Stomach (tissue), 9 donors: ENCODE results near the gene BCL3. TPM values are rescaled to one million over a fixed set of nuclear protein-coding genes. Genes with fewer than 3 reads are reported as not detected.

Experiments used
- DNase-seq, 2 donors: peaks; one replicate each; pipeline versions ENCODE4 v3.0.0 to v3.0.0-alpha.2; 2013 to 2019
- H3K27ac ChIP-seq, 5 donors: fragments of 200-600 bp in 4 of 5; sonication (generic) in 4 of 5; one replicate each; pipeline ENCODE4 v1.5.1; 2013 to 2019; ENCODE audit warnings: mild to moderate bottlenecking in 1 of 5, moderate library complexity in 1 of 5
- H3K27me3 ChIP-seq, 3 donors: fragments of 200-600 bp; sonication (generic); one replicate each; pipeline ENCODE4 v1.5.1; 2017 to 2019; ENCODE audit warnings: mixed run types in 1 of 3
- H3K36me3 ChIP-seq, 4 donors: fragments of 200-600 bp; sonication (generic); 1 replicate in 3 of 4; 2 replicates in 1 of 4; pipeline ENCODE4 v1.5.1; 2016 to 2019
- H3K4me1 ChIP-seq, 4 donors: fragments of 200-600 bp; sonication (generic); one replicate each; pipeline ENCODE4 v1.5.1; 2016 to 2019
- H3K4me3 ChIP-seq, 4 donors: fragments of 200-600 bp; sonication (generic) in 3 of 4; one replicate each; pipeline ENCODE4 v1.5.1; 2016 to 2019; ENCODE audit warnings: mild to moderate bottlenecking in 1 of 4
- H3K9me3 ChIP-seq, 4 donors: fragments of 200-600 bp; sonication (generic); one replicate each; pipeline ENCODE4 v1.5.1; 2016 to 2019
- EP300 ChIP-seq: sonication (generic); formaldehyde crosslinking; IDR thresholded peaks from one replicate; pipeline ENCODE4 v1.6.1; 2017; ENCODE audit warnings: antibody characterized with exemption
- POLR2A ChIP-seq, 4 donors: fragments of 450-650 bp; IDR thresholded peaks; one replicate each; pipeline ENCODE4 v1.6.1; 2016; ENCODE audit warnings: antibody characterized with exemption in 4 of 4, control low read depth in 2 of 4, mild to moderate bottlenecking in 1 of 4, moderate library complexity in 1 of 4
- POLR2AphosphoS5 ChIP-seq, 3 donors: sonication (generic); formaldehyde crosslinking; IDR thresholded peaks; one replicate each; pipeline ENCODE4 v1.6.1; 2016; ENCODE audit warnings: antibody characterized with exemption in 3 of 3
- WGBS, 5 donors: extraction: QIAGEN DNeasy Blood & Tissue Kit in 3 of 5; methylation state at CpG; one replicate each; pipeline versions ENCODE4 v1.1.5 to v1.1.7; 2013 to 2018; 5-methylcytosine and 5-hydroxymethylcytosine counted together
- intact Hi-C: fragments of 100-400 bp; cut with DNase I; formaldehyde crosslinking; loops from one replicate; pipeline ENCODE4 v1.15.1; 2023; ENCODE audit warnings: low total_unique reads
- polyA plus RNA-seq, 3 donors: library from polyadenylated mRNA; stranded (reverse); fragments of 200-250 nt; gene quantifications; one replicate each; pipeline ENCODE4 v1.2.3, GENCODE V29; 2013
- total RNA-seq, 5 donors: library from RNA; depleted of rRNA; stranded (reverse); fragments of >200 nt; gene quantifications; one replicate each; pipeline versions ENCODE4 v1.1.0 to v1.2.3, GENCODE V29; 2014 to 2016
- TF ChIP-seq, protein P1 (sequence below), 7 experiments: fragments of 450-650 bp in 4 of 7; fragments of 200-600 bp in 3 of 7; sonication (generic) in 3 of 7; IDR thresholded peaks; one replicate each; pipeline ENCODE4 v1.5.1; 2016 to 2019; ENCODE audit warnings: antibody characterized with exemption in 7 of 7, control low read depth in 2 of 7, mild to moderate bottlenecking in 1 of 7
- donor health status: healthy with polysubstance abuse.
- donor health status: Bipolar disorder and iron deficiency.
- donor health status: healthy.

The BCL3 gene
- total and polyA plus RNA-seq, 8 donors = 4.4 to 322 (median 79.8) TPM

DNA sequence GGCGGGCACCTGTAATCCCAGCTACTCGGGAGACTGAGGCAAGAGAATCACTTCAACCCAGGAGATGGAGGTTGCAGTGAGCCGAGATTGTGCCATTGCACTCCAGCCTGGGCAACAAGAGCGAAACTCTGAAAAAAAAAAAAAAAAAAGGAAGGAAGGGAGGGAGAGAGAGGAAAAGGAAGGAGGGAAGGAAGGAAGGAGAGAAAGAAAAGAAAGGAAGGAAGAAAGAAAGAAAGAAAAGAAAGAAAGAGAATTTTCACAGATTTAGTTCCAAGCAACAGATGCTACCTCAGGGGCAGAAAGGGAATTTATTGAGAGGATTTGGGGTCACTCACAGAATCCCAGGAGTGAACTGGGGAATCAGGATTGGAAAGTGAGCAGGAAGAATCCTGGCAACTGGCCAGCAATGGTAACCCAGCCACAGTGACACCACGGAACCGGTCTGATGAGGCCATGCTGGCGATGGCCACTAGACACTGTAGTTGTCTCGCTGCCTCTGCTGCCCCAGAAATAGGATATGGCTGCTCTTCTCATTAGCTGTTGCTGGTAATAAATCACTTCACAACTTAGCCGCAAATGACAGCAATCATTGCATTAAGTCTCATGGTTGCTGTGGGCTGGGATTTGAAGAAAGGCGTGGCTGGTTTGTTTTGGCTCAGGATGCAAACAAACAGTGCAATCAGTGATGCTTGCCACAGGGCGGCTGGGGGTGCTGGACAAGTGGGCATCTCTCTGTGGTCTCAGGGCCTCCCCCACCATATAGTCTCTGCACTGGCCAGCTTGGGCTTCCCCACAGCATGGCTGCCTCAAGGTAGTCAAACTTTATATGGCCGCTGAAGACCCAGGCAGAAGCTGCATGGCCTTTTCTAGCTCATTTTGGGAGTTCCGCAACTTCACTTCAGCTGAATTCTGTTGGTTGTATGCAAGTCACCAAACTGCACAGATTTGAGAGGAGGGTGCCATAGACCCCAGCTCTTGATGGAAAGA, 55.2 kb downstream of the BCL3 start:
- 89 to 94% (median 94%) methylated on average over 13 of the region's 13 CpGs for WGBS, 5 donors

DNA sequence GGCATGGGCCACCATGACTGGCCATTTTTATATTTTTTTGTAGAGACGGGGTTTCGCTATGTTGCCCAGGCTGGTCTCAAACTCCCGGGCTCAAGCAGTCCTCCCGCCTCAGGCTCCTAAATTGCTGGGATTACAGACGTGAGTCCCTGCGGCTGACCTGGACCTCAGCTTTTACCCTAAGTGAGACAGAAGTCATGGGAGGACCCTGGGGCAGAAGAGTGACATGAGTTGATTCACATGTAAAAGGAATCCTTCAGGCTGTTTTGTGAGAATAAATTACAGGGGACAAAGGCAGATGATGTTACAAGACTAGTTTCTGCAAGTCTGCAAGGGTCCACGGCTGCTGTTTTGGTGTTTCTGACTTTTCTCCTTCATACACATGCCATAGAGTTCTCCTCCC, 57.8 kb downstream of the BCL3 start:
- 82 to 85% (median 83%) methylated on average over 7 of the region's 7 CpGs for WGBS, 5 donors
- peaks cover 0 to 4% (median 0%) of the 10 kb centered on the region in 4 donors for H3K9me3 ChIP-seq
- no peak overlapping the region for H3K4me3 ChIP-seq
- H3K27me3 ChIP-seq = peaks cover 0 to 10% (median 0%) of the 10 kb centered on the region in 3 donors
- no peak for DNase-seq
- TF ChIP-seq, protein P1, sequence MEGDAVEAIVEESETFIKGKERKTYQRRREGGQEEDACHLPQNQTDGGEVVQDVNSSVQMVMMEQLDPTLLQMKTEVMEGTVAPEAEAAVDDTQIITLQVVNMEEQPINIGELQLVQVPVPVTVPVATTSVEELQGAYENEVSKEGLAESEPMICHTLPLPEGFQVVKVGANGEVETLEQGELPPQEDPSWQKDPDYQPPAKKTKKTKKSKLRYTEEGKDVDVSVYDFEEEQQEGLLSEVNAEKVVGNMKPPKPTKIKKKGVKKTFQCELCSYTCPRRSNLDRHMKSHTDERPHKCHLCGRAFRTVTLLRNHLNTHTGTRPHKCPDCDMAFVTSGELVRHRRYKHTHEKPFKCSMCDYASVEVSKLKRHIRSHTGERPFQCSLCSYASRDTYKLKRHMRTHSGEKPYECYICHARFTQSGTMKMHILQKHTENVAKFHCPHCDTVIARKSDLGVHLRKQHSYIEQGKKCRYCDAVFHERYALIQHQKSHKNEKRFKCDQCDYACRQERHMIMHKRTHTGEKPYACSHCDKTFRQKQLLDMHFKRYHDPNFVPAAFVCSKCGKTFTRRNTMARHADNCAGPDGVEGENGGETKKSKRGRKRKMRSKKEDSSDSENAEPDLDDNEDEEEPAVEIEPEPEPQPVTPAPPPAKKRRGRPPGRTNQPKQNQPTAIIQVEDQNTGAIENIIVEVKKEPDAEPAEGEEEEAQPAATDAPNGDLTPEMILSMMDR (IDR thresholded peaks at IDR 0.05) = no peak
- TF ChIP-seq EP300 (no peak), POLR2AphosphoS5 (IDR thresholded peaks at IDR 0.05) (no peak), POLR2A (IDR thresholded peaks at IDR 0.05) (no peak)
- H3K27ac ChIP-seq = no peak overlapping the region
- peaks cover 0 to 2% (median 0%) of the 10 kb centered on the region in 4 donors for H3K36me3 ChIP-seq
- H3K4me1 ChIP-seq = peaks cover 24 to 44% (median 33%) of the 10 kb centered on the region in 4 donors
- intact Hi-C loops = no loop called here

More for the DNA sequence above, 55.2 kb downstream of the BCL3 start:
- H3K36me3 ChIP-seq = peaks cover 0 to under 1% (median 0%) of the 10 kb centered on the region in 4 donors
- peaks cover 0 to 4% (median 0%) of the 10 kb centered on the region in 4 donors for H3K9me3 ChIP-seq
- H3K27me3 ChIP-seq = peaks cover 0 to 5% (median 0%) of the 10 kb centered on the region in 3 donors
- intact Hi-C loops = loop anchor here (5.0 kb wide), 1 partner anchor 39 kb away; no protein-coding TSS in a partner anchor
- peaks cover 16 to 28% (median 22%) of the 10 kb centered on the region in 4 donors for H3K4me1 ChIP-seq
- no peak overlapping the region for H3K27ac ChIP-seq
- H3K4me3 ChIP-seq = no peak overlapping the region
- DNase-seq = no peak
- TF ChIP-seq EP300 (no peak), POLR2AphosphoS5 (IDR thresholded peaks at IDR 0.05) (no peak), POLR2A (IDR thresholded peaks at IDR 0.05) (no peak)
- TF ChIP-seq, protein P1 (IDR thresholded peaks at IDR 0.05) = no peak

DNA sequence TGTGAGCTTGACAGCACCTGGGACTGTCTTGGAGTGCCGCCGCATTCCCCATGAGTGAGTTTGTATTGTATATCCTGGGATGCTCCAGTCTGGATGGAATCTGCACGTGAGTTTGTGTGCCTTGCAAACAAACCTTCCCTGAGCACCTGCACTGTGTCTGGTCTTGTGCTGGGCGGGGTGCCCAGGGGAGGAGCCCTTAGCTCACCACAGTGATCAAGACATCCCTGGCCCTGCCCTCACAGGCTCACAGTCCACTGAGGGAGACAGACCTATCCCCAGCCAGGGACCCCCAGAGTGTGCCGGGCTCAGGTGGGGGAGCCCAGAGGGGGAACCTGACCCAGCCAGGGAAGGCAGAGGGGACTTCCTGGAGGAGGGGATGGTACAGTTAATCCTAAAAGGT, 58.7 kb downstream of the BCL3 start:
- intact Hi-C loops = no loop called here
- WGBS, 5 donors = 26 to 82% (median 37%) methylated on average over 3 to 5 of the region's 5 CpGs
- Histone ChIP-seq H3K27ac (peak overlapping the region; percentile 50 to 84 (median 81)), H3K4me1 (peaks cover 24 to 44% (median 33%) of the 10 kb centered on the region in 4 donors), H3K9me3 (peaks cover 0 to 4% (median 0%) of the 10 kb centered on the region in 4 donors), H3K27me3 (peaks cover 0 to 10% (median 0%) of the 10 kb centered on the region in 3 donors), H3K36me3 (peaks cover 0 to 5% (median 1%) of the 10 kb centered on the region in 4 donors), H3K4me3 (no peak overlapping the region)
- TF ChIP-seq POLR2A (IDR thresholded peaks at IDR 0.05) (no peak), POLR2AphosphoS5 (IDR thresholded peaks at IDR 0.05) (no peak), EP300 (no peak)
- TF ChIP-seq, protein P1 (IDR thresholded peaks at IDR 0.05) = no peak
- DNase-seq = peak; percentile 58 to 67

DNA sequence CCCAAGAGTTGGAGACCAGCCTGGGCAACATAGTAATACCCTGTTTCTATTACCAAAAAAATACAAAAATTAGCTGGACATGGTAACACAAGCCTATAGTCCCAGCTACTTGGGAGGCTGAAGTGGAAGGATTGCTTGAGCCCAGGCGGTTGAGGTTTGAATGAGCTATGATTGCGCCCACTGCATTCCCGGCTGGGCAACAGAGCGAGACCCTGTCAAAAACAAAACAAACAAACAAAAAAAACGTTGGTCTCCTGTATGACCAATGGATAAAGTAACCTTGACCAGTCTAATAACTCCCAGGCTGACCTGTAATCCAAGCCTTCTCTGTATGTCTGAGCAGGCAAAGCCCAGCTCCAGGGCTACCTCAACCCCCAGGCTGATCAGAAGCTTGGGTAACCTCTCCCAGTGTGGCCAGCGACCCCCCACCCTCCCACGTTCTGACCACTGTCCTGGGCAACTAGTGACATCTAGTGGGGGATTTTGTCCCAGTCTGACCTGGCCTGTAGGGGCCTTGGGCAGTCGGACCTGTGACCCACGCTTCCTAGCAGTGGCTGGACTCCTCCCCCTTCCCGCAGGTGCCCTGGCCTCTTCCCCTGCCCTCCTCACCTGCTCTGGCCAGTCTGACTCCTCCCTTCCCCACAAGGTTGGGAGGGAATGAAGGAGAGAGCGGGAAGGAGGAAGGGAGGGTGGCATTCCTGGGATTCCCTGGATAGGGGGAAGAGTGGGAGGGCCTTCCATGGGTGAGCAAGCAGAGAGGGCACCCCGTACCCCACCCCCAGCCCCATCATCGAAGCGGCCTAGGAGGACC, 59.3 kb downstream of the BCL3 start:
- Histone ChIP-seq H3K36me3 (peaks cover 0 to 5% (median 3%) of the 10 kb centered on the region in 4 donors), H3K27ac (peak overlapping the region; percentile 50 to 84 (median 81)), H3K9me3 (peaks cover 0 to 4% (median 0%) of the 10 kb centered on the region in 4 donors), H3K27me3 (peaks cover 0 to 10% (median 0%) of the 10 kb centered on the region in 3 donors), H3K4me3 (peak overlapping the region in 2 of 4 donors; percentile 55 to 66), H3K4me1 (peaks cover 24 to 44% (median 33%) of the 10 kb centered on the region in 4 donors)
- WGBS, 5 donors = 10 to 22% (median 13%) methylated on average over 14 of the region's 14 CpGs
- intact Hi-C loops = no loop called here
- no peak for TF ChIP-seq POLR2A (IDR thresholded peaks at IDR 0.05)
- TF ChIP-seq EP300 = no peak
- peak in 1 of 3 donors; percentile 68 for TF ChIP-seq POLR2AphosphoS5 (IDR thresholded peaks at IDR 0.05)
- TF ChIP-seq, protein P1 (IDR thresholded peaks at IDR 0.05) = peak in 2 of 7 experiments; percentile 29 to 39
- peak; percentile 59 to 76 for DNase-seq
